ENCODE results near the gene ACSL5. TPM values are rescaled to one million over a fixed set of nuclear protein-coding genes. Genes with fewer than 3 reads are reported as not detected.

Gene ACSL5
- total and polyA plus RNA-seq, 2 experiments from 2014 or later = not detected

DNA sequence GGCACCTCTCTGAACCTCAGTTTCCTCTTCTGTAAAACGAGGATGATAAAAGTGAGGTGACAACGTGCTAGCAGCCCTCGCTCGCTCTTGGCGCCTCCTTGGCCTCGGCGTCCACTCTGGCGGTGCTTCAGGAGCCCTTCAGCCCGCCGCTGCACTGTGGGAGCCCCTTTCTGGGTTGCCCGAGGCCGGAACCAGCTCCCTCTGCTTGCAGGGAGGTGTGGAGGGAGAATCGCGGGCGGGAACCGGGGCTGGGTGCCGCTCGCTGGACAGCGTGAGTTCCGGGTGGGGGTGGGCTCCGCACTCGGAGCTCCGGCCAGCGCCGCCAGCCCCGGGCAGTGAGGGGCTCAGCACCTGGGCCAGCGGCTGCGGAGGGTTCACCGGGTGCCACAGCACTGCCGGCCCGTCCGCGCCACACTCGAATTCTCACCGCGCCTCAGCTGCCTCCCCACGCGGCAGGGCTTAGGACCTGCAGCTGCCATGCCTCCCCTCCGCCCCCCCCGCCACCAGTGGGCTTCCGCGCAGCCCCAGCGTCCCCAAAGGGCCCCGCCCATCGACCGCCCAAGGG, 24.3 kb upstream of the ACSL5 start:
- Histone ChIP-seq H3K9me2 (ENCODE audit: insufficient read depth) (no peaks in the 10 kb centered on the region), H3F3A (replicated peaks; ENCODE audit: low read depth) (no peaks in the 10 kb centered on the region), H2AFZ (no peak overlapping the region), H3K27me3 (ENCODE audit: insufficient read depth) (no peaks in the 10 kb centered on the region), H3K4me3 (no peak overlapping the region), H3K36me3 (ENCODE audit: insufficient read depth) (no peaks in the 10 kb centered on the region), H4K20me1 (replicated peaks; ENCODE audit: insufficient read depth) (no peaks in the 10 kb centered on the region), H3K27ac (ENCODE audit: low read depth) (no peak overlapping the region), H3K79me2 (replicated peaks; ENCODE audit: insufficient read depth) (no peaks in the 10 kb centered on the region), H3K4me1 (ENCODE audit: insufficient read depth) (no peaks in the 10 kb centered on the region), H3K4me2 (no peak overlapping the region)
- Mint-ChIP-seq H3K27me3 (ENCODE audit: insufficient read depth, low read depth, poor library complexity) (peaks cover 1% of the 10 kb centered on the region), H3K9me3 (peaks cover 3% of the 10 kb centered on the region; the same call in 1 of the 3 replicates), H3K4me3 (no peak overlapping the region), H3K4me1 (peaks cover 2% of the 10 kb centered on the region; the same call in 1 of the 3 replicates), H3K36me3 (ENCODE audit: low read depth) (no peaks in the 10 kb centered on the region), H3K27ac (no peak overlapping the region)
- ATAC-seq = no peak; the same call in 2 of the 3 replicates
- TF ChIP-seq, protein P1, sequence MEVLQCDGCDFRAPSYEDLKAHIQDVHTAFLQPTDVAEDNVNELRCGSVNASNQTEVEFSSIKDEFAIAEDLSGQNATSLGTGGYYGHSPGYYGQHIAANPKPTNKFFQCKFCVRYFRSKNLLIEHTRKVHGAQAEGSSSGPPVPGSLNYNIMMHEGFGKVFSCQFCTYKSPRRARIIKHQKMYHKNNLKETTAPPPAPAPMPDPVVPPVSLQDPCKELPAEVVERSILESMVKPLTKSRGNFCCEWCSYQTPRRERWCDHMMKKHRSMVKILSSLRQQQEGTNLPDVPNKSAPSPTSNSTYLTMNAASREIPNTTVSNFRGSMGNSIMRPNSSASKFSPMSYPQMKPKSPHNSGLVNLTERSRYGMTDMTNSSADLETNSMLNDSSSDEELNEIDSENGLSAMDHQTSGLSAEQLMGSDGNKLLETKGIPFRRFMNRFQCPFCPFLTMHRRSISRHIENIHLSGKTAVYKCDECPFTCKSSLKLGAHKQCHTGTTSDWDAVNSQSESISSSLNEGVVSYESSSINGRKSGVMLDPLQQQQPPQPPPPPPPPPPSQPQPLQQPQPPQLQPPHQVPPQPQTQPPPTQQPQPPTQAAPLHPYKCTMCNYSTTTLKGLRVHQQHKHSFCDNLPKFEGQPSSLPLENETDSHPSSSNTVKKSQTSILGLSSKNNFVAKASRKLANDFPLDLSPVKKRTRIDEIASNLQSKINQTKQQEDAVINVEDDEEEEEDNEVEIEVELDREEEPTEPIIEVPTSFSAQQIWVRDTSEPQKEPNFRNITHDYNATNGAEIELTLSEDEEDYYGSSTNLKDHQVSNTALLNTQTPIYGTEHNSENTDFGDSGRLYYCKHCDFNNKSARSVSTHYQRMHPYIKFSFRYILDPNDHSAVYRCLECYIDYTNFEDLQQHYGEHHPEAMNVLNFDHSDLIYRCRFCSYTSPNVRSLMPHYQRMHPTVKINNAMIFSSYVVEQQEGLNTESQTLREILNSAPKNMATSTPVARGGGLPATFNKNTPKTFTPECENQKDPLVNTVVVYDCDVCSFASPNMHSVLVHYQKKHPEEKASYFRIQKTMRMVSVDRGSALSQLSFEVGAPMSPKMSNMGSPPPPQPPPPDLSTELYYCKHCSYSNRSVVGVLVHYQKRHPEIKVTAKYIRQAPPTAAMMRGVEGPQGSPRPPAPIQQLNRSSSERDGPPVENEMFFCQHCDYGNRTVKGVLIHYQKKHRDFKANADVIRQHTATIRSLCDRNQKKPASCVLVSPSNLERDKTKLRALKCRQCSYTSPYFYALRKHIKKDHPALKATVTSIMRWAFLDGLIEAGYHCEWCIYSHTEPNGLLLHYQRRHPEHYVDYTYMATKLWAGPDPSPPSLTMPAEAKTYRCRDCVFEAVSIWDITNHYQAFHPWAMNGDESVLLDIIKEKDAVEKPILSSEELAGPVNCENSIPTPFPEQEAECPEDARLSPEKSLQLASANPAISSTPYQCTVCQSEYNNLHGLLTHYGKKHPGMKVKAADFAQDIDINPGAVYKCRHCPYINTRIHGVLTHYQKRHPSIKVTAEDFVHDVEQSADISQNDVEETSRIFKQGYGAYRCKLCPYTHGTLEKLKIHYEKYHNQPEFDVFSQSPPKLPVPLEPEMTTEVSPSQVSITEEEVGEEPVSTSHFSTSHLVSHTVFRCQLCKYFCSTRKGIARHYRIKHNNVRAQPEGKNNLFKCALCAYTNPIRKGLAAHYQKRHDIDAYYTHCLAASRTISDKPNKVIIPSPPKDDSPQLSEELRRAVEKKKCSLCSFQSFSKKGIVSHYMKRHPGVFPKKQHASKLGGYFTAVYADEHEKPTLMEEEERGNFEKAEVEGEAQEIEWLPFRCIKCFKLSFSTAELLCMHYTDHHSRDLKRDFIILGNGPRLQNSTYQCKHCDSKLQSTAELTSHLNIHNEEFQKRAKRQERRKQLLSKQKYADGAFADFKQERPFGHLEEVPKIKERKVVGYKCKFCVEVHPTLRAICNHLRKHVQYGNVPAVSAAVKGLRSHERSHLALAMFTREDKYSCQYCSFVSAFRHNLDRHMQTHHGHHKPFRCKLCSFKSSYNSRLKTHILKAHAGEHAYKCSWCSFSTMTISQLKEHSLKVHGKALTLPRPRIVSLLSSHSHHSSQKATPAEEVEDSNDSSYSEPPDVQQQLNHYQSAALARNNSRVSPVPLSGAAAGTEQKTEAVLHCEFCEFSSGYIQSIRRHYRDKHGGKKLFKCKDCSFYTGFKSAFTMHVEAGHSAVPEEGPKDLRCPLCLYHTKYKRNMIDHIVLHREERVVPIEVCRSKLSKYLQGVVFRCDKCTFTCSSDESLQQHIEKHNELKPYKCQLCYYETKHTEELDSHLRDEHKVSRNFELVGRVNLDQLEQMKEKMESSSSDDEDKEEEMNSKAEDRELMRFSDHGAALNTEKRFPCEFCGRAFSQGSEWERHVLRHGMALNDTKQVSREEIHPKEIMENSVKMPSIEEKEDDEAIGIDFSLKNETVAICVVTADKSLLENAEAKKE (CRISPR knock-in tag; IDR thresholded peaks at IDR 0.05) = no peak
- TF ChIP-seq ZNF331 (CRISPR knock-in tag; IDR thresholded peaks at IDR 0.05; ENCODE audit: low read depth) (no peak), ZNF114 (CRISPR knock-in tag; IDR thresholded peaks at IDR 0.05) (no peak), EZH2phosphoT487 (IDR thresholded peaks at IDR 0.05; ENCODE audit: unreplicated experiment) (no peak), POLR2AphosphoS5 (IDR thresholded peaks at IDR 0.05; ENCODE audit: low read depth) (no peak), CREB1 (CRISPR knock-in tag; IDR thresholded peaks at IDR 0.05; ENCODE audit: low read depth) (no peak), STAT1 (IDR thresholded peaks at IDR 0.05; ENCODE audit: unreplicated experiment) (no peak), NANOG (IDR thresholded peaks at IDR 0.05; ENCODE audit: borderline replicate concordance) (no peak), EZH2 (IDR thresholded peaks at IDR 0.05; ENCODE audit: low read depth, unreplicated experiment) (no peak), JUNB (IDR thresholded peaks at IDR 0.05; ENCODE audit: unreplicated experiment) (no peak)
- TF ChIP-seq, protein P2, sequence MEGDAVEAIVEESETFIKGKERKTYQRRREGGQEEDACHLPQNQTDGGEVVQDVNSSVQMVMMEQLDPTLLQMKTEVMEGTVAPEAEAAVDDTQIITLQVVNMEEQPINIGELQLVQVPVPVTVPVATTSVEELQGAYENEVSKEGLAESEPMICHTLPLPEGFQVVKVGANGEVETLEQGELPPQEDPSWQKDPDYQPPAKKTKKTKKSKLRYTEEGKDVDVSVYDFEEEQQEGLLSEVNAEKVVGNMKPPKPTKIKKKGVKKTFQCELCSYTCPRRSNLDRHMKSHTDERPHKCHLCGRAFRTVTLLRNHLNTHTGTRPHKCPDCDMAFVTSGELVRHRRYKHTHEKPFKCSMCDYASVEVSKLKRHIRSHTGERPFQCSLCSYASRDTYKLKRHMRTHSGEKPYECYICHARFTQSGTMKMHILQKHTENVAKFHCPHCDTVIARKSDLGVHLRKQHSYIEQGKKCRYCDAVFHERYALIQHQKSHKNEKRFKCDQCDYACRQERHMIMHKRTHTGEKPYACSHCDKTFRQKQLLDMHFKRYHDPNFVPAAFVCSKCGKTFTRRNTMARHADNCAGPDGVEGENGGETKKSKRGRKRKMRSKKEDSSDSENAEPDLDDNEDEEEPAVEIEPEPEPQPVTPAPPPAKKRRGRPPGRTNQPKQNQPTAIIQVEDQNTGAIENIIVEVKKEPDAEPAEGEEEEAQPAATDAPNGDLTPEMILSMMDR (conservative IDR thresholded peaks at IDR 0.05; ENCODE audit: low read depth in 2 of 2) = no peak
- TF ChIP-seq, protein P3, sequence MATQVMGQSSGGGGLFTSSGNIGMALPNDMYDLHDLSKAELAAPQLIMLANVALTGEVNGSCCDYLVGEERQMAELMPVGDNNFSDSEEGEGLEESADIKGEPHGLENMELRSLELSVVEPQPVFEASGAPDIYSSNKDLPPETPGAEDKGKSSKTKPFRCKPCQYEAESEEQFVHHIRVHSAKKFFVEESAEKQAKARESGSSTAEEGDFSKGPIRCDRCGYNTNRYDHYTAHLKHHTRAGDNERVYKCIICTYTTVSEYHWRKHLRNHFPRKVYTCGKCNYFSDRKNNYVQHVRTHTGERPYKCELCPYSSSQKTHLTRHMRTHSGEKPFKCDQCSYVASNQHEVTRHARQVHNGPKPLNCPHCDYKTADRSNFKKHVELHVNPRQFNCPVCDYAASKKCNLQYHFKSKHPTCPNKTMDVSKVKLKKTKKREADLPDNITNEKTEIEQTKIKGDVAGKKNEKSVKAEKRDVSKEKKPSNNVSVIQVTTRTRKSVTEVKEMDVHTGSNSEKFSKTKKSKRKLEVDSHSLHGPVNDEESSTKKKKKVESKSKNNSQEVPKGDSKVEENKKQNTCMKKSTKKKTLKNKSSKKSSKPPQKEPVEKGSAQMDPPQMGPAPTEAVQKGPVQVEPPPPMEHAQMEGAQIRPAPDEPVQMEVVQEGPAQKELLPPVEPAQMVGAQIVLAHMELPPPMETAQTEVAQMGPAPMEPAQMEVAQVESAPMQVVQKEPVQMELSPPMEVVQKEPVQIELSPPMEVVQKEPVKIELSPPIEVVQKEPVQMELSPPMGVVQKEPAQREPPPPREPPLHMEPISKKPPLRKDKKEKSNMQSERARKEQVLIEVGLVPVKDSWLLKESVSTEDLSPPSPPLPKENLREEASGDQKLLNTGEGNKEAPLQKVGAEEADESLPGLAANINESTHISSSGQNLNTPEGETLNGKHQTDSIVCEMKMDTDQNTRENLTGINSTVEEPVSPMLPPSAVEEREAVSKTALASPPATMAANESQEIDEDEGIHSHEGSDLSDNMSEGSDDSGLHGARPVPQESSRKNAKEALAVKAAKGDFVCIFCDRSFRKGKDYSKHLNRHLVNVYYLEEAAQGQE (IDR thresholded peaks at IDR 0.05; ENCODE audit: unreplicated experiment) = no peak
- TF ChIP-seq, protein P4, sequence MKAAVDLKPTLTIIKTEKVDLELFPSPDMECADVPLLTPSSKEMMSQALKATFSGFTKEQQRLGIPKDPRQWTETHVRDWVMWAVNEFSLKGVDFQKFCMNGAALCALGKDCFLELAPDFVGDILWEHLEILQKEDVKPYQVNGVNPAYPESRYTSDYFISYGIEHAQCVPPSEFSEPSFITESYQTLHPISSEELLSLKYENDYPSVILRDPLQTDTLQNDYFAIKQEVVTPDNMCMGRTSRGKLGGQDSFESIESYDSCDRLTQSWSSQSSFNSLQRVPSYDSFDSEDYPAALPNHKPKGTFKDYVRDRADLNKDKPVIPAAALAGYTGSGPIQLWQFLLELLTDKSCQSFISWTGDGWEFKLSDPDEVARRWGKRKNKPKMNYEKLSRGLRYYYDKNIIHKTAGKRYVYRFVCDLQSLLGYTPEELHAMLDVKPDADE (IDR thresholded peaks at IDR 0.05) = no peak
- no peak for DNase-seq (ENCODE audit: low spot score)

Measured in GM23338 (cell line).